Muscle of back (tissue), 11 donors: ENCODE results near the gene PALLD. TPM values are rescaled to one million over a fixed set of nuclear protein-coding genes. Genes with fewer than 3 reads are reported as not detected.

Experiments used
- DNase-seq, 3 donors: peaks; one replicate each; pipeline versions ENCODE4 v3.0.0 to v3.0.0-alpha.2; 2013
- polyA plus RNA-seq, 10 donors: library from polyadenylated mRNA; unstranded; fragments of 120-200 nt; gene quantifications; one replicate each; pipeline ENCODE4 v1.2.1, GENCODE V29; 2013; ENCODE audit not compliant: insufficient read length in 10 of 10

PALLD gene
- polyA plus RNA-seq, 10 donors, result 130 to 201 (median 147) TPM

DNA sequence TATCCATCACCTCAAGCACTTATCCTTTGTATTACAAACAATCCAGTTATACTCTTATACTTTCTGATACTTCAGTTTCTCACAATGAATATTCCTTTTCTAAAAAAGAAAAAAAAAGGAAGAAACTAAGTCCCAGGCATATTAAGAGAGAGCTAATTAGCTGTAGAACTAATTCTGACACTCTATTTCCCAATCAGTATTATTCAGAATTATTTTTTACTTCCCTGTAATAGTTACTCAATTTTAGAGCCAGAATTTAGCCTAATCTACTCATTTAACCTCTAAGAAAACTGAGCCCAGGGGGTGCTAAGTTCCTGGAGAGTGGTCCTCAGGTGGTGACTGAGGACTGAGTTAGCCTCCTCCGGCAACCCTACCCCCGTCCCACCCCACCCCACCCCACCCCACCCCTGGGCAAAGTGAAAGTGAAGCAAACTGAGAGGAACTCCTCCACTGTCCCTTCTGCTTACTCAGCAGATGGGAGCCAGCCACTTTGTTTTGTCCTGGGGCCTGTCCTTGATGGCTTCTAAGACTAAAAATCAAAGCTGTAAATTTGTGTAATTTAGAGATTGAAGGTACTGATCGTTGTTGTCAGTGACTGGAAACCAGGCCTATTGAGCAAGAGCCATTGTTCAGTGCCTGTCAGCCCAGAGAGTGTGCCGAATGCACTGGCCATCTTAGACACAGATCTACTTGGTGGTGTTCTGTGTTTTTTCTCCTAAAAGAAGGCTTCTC lies 351.1 kb downstream of the PALLD start:
- no peak for DNase-seq

DNA sequence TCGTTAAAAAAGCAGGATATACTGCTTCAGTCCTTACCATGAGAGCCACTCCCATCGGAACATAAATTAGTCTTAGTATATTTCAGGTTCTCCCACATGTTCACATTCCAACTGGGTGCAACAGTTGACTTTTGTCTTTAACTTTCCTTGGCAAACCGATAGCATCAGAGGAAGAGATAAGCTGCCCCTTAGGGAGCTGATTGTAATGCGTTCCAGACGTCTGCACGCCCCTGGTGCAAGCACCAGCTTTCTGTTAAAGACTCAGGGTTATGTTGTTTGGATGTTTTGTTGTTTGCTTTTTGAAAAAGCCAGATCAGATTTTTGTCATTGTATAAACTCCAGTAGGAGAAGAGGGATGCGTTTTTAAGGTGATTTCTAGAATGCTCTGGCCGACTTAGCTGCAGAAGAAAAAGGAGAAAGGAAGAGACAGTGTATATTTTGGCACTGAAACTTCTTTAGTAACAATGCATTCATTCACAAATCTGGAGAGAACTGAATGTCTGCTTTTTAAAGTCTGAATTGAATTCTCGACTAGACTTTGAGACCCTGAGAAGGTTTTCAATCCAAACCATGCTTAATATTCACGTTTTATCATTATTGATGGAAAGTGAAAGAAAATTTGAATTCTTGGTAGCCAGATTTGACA lies 352.3 kb downstream of the PALLD start:
- DNase-seq, result peak in 2 of 3 donors; percentile 26 to 76

DNA sequence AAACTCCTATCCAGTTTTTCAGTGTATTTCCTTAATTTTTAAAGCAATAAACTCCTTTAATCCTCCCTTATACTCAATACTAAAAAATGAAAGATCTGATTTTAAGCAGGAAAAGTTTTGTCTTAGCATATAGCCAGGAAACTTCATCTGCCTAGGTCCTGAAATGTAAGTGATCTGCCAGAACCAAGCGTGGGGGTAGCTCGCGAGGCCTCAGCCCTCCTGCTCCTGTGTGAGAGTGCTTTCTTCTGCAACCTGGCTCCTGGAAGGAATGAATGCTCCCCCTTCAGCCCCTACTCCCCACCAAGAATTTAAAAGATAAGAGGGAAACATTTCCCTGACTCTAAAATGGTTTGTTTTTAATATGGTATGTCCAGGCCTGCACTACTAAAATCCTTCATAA lies 353.1 kb downstream of the PALLD start:
- DNase-seq, result no peak

DNA sequence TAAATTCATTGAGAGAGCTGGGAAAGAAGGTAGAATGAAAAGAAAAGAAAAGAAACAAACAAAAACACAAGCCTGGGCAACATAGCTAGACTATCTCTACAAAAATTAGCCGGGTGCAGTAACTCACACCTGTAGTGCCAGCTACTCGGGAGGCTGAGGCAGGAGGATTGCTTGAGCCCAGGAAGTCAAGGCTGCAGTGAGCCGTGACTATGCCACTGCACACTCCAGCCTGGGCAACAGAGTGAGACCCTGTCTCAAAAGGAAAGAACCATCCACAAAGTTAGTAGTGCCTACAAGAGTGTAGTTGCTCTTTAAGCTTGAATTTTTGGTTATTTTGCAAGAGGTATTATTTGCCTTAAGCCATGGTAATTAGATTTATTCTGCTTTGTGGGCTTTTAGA lies 355.5 kb downstream of the PALLD start:
- DNase-seq, result no peak

DNA sequence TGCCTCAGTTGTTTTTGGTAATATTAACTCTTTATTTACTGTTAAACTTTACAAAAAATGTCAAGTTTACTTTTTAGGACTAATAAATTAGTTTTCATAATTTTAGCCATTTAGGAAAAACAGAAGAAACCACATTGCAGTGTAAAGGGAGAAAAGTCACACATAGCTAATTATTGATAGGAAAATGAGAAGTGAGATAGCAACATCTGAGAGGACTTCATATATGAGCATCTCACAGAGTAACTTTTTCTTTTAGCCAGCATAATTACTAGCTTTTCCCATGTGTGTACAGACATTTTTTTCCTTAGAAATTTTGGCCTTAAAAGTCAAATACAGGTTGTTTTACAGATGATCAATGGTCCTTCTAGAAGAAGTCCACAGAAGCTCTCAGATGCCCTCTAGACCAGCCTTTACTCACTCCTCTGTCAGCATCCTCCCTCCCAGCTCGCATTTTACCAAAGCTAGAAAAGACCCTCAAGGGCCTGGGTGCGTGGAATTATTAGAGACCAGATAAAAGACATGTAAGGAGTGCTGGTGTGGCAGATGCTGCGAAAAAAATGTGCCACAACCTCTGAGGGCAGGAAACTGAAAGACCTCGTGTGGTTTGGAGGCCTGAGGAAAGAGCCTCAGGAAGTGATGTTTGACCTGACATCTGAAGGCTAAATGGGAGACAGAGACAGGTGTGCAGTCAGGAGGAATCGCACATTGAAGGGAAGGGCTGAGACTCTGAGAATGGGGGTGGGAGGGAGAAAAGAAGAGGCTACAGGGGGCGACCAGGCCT lies 356.3 kb downstream of the PALLD start:
- no peak for DNase-seq

DNA sequence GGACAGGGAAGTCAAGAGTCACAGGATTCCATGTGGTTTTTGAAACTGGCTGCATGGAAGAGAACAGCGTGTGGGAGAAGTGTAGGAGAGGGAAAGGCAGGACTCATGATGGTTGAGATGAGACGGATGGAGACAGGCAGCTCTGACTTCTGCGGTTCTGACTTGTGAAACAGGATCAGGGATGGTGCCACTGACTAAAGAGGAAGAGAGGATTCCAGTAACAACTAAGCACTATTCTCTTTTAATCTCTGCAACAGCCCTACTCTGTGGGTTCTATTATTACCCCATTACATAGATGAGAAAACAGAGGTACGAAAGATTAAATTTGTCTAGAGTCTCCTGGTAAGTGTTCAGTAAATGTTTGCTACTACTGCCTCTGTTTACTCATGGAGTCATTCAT lies 356.9 kb downstream of the PALLD start:
- no peak for DNase-seq

DNA sequence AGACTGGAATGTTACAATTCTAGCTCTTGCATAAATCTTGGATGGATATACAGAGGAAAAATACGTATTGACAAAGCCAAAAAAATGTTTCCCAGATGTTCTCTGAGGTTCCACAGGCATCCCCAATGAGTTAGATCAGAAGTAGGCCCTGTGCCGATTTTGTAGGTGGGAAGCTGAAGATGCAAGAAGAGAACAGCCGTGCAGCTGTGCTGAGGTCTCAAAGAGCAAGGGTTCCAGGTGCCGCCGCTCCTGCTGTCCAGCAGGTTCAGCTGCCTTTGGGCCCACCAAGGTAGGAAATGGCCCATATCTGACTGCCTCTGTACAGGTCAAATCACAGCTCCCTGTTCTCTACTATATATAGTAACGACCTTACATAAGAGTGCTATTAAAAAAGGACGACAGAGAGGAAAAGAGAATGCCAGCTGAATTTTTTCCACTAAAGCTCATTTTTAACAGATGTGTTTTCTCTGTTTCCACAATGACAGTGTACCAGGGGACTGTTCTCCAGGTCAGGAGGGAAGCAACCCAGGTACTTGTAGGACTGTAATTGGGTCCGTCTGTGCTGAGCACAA lies 357.6 kb downstream of the PALLD start:
- DNase-seq, result peak; percentile 79 to 95 (median 88)

DNA sequence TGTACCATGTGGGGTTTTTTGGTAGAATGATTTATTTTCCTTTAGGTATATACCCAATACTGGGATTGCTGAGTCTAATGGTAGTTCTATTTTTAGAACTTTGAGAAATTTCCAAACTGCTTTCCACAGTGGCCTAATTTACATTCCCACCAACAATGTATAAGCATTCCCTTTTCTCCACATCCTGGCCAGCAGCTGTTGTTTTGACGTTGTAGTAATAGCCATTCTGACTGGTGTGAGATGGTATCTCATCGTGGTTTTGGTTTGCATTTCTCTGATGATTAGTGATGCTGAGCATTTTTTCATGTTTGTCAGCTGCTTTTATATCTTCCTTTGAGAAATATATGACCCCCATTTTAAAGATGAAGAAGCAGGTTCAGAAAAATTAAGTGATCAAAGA lies 359.5 kb downstream of the PALLD start:
- peak in 1 of 3 donors; percentile 90 for DNase-seq

DNA sequence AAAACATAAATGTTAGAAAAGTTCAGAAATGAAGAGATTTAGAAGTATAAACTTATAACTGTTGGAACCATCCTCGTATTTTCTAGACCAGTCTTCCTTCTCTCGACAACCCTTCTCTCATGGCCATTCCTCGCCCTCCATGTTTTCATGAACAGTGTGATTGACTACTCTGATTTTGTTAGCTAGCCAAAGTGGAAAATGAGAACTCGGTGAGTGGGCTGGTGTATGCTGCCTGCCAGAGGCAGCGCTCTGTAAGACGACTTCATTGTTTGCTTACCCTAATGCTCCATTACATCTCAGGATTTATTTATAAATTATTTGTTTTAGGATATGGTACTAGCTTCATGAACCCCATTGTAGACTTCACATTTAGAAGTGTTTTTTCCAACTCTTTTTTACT lies 360.2 kb downstream of the PALLD start:
- no peak for DNase-seq

DNA sequence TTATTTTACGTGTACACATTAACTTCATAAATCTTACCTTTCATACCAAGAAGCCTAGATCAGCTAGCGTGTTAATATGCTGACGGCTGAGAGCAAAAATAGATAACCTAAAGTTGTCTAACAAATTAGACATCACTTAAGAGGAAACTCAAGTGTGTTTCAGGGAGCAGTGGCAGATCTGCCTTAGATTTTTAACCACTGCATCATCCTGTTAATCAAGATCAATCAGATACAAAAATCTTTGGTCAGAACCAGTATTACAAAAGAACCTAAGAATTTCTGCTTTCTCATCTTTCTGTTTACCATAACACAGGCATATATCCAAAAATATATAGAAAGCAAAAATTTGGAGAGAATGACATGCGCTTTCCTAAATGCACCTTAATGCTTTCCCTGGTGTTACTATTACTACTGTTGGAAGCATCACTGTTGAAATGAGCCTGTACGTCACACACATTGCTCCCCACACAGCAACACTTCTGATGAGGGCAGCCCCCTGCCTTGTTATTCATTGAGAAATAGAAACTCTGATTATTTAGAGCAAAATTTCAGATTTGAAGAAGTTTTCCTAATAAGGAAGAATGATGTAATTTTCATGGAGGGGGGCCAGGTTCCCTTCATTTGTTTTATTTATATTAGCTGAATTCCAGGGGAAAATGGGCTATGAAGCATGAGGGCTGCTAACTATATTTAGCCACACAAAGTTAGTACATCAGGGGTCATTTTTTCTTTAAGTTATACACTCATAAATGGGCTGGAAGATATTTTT lies 360.9 kb downstream of the PALLD start:
- peak in 2 of 3 donors; percentile 78 to 79 for DNase-seq

DNA sequence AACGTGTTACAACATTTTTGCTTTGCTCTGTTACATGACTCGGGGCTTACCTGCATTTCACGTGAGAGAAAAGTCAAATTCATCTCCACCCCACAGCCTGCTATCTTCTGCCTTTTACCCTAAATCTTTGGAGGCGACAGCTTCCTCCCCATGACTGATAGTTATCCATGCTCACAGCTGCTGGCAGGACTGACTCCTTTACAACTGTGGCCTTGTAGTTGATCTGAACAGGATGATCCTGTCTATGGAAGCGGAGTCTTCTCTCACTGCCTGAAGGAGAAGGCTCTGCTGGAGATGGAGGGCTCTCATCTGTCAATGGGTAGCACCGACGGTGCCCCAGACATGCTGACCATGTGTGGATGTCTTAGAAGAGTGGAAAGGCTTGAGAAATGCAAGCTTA lies 362.2 kb downstream of the PALLD start:
- no peak for DNase-seq

DNA sequence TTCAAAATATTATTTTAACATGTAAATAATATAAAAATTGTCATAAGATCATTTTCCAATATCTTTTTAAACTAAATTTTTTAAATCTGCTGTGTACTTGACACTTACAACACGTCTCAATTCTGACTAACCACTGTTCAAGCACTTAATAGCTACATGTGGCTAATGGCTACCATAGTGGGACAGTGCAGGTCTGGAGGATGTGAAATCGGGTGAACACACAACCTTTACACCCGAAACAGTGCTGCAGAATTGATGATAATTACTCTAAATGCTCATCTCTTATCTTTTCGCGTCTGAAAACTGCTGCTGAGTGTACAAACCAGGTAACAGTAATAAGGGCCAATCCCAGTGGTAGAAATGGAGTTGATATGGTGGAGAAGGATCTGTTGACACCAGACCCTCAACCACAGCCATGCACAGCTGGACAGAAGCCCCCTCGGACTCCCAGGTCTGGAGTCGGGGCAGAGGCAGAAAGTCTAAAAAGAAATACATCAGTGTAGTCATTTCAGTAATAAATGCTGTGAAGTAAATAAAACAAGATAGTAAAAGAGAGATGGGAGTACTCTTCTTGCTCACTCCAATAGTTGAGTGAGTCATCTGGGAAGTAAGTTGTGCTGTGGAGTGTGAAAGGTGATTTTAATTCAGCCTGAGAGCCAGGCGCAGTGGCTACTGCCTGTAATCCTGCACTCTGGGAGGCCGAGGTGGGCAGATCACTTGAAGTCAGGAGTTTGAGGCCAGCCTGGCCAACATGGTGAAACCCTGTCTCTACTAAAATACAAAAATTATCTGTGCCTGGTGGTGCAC lies 363.2 kb downstream of the PALLD start:
- no peak for DNase-seq

DNA sequence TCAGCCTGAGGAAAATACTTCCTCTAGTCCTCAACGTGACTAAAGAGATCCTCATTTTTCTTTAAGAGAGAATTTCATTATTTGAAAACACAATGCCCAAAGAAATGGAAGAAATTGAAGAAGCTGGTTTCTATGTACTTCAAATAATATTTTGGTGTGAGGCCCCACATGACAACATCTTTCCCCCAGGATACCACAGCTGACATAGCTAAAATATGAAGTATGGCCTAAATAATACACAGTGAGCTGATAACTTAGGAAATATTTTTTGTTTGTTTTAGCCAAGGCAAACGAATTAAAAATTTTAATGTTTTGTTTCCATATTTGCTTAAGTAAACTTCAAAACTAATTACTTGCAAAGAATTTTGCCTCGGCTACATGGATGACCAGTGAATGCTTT lies 364.0 kb downstream of the PALLD start:
- DNase-seq, result peak in 1 of 3 donors; percentile 63

DNA sequence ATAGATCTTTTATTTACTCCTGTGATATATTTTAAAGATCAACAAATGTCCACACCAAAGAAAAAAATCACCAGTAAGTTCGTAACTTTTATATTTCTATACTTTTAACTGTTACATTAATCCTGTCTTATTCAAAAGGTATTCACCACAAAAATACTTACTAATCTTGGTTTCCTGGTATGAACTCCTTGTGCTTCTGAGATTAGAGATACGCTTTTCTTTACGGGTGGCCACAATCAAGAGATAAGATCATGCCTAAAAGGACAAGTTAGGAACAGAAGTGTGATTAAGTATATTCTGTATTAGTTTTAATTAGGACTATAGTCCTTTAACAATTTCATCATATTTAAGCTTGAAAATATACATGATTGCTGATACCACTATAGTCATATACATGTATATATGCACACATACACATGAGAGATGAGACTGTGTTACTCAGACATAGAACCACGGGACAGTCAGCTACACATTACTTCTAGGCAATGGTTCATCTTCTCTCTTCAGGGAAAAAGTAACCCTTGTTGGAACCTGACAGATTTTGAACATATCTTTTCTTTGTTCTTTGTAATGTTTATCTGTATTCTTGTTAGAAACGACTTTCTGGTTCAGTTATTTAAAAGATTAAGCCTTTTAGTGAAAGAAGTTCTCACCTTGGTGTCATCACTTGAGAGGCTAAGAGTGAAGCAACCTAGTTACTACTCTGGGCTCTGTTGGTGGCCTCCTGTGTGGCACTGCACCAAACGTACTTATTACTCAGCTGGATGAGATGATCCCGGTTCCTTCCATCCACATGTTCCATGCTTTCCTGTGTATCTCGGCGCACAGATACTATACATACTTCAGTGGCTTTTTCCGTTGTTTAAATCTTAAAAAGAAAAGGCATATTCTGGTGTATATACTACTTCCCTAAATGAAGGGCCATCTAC lies 367.1 kb downstream of the PALLD start:
- DNase-seq, result no peak

DNA sequence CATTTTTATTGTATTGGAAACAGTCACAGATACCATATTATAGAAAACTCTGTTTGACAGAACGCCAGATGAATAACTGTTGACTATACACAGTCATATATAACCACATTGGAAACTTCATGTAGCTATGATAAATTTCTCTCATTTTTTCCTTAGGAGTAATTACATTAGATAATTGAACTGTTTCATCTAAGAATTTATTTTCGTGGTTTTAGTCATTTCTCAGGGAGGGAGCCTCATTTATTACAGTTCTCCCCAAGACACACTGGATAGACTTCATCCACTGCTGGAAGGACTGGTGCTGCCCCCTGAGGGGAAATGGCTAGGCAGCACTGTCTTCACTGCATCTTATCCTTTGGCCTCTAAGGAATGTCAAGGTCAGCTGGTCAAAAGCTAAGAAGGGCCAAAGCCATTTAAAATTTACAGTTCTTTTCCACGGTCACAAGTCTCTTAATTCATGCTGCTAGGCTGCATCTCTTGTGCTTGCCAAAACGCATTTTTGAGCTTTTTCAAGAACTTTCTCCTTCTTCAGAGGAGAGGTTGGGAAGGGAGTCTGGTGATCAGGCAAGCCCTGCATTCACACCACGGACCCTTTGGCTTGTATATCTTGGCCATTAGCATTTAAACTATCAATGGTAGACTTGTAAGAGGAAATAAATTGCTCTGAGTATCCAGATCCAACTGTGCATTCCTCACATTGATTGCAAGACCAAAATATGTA lies 368.1 kb downstream of the PALLD start:
- DNase-seq, result peak; percentile 55 to 87 (median 80)

DNA sequence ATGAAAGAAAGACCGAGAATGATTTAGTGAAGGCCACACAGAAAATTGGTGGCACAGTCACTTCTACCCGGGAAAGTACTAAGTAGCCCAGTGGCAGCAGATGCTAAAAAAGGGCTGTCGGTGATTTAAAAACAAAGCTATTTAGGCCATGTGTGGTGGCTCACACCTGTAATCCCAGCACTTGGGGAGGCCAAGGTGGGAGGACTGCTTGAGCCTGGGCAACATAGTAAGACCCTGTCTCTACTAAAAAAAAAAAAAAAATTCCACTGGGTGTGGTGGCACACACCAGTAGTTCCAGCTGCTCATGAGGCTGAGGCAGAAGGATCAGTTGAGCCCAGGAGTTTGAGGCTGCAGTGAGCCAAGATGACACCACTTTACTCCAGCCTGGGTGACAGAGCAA lies 369.0 kb downstream of the PALLD start:
- no peak for DNase-seq

DNA sequence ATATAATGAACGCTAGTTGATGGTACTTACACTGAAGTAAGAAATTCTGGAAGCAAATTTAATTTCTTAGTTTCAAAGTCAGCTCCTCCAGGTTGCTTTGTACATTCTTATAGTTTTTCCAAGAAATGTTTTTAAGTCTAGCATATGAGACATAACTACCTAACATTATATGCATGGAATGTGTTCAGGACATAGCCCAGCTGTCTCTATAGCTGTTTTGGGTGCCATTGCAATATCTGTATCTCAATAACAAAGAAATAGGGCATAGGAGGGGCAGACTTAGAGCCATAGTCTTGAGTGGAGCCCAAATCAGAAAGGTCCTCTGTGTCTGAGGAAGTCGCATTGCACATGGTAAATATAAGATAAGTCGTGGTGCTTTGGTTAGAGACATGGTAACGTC lies 369.8 kb downstream of the PALLD start:
- no peak for DNase-seq

DNA sequence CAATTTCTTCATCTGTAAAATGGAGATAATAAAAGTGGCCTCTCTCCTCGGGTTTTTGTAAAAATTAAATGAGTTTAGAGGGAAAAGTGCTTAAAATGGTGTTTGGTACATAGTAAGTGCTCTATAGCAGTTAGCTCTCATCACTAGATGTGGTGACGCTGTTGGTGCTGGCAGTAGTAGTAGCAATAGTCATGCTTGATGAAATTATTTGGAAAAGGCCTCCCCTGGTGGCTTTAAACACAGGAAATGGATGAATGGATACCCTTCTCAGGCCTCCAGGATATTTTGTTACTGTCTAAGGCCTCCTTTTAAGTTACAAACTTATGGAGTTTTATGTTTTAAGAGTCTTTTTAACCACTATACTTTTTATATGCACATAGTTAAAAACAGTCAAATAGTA lies 370.3 kb downstream of the PALLD start:
- DNase-seq, result no peak
